Prostate gland (tissue), 2 donors: ENCODE results near the gene TMX2.

Source experiments
- POLR2A ChIP-seq: fragments of 450-650 bp; IDR thresholded peaks from one replicate; pipeline ENCODE4 v1.6.1; 2016; ENCODE audit warnings: antibody characterized with exemption, mild to moderate bottlenecking
- POLR2AphosphoS5 ChIP-seq: sonication (generic); formaldehyde crosslinking; IDR thresholded peaks from one replicate; pipeline ENCODE4 v1.6.1; 2017; ENCODE audit warnings: antibody characterized with exemption
- TF ChIP-seq, protein P1 (sequence below), 4 experiments: fragments of 200-600 bp in 2 of 4; fragments of 450-650 bp in 2 of 4; sonication (generic) in 2 of 4; IDR thresholded peaks; 1 replicate in 3 of 4; 2 replicates in 1 of 4; pipeline ENCODE4 v1.5.1; 2016 to 2019; ENCODE audit warnings: antibody characterized with exemption in 4 of 4, mild to moderate bottlenecking in 2 of 4, moderate library complexity in 2 of 4

DNA sequence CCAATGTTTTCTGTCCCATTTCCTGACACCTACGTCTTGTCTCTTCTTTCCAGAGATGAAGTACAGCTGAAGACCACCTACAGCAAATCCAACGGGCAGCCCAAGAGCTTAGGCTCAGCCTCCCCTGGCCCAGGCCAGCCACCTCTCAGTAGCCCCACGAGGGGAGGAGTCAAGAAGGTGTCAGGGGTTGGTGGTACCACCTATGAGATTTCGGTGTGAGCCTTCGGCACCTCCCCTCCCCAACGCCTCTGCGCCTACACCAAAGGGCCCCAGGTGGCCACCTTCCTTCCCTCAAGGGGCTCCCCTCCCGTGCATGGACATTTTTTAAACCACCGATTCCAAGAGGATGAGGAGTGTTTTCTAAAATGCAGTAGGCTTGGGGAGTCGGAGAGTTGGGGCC is 12.6 kb upstream of the TMX2 start:
- TF ChIP-seq, protein P1, sequence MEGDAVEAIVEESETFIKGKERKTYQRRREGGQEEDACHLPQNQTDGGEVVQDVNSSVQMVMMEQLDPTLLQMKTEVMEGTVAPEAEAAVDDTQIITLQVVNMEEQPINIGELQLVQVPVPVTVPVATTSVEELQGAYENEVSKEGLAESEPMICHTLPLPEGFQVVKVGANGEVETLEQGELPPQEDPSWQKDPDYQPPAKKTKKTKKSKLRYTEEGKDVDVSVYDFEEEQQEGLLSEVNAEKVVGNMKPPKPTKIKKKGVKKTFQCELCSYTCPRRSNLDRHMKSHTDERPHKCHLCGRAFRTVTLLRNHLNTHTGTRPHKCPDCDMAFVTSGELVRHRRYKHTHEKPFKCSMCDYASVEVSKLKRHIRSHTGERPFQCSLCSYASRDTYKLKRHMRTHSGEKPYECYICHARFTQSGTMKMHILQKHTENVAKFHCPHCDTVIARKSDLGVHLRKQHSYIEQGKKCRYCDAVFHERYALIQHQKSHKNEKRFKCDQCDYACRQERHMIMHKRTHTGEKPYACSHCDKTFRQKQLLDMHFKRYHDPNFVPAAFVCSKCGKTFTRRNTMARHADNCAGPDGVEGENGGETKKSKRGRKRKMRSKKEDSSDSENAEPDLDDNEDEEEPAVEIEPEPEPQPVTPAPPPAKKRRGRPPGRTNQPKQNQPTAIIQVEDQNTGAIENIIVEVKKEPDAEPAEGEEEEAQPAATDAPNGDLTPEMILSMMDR (IDR thresholded peaks at IDR 0.05), result no peak
- TF ChIP-seq POLR2A (no peak), POLR2AphosphoS5 (no peak)
